ENCODE measurements around the gene UGT1A7. TPM values are rescaled to one million over a fixed set of nuclear protein-coding genes. Genes with fewer than 3 reads are reported as not detected.

The UGT1A7 gene
- total and polyA plus RNA-seq, 9 of the 15 experiments (the other 6 are each of a cell fraction or from before 2014, with no cell fraction given), result not detected

GRCh38 chr2:233700028-233700635, 18.4 kb downstream of the UGT1A7 start (continued):
- TF ChIP-seq, protein P1, sequence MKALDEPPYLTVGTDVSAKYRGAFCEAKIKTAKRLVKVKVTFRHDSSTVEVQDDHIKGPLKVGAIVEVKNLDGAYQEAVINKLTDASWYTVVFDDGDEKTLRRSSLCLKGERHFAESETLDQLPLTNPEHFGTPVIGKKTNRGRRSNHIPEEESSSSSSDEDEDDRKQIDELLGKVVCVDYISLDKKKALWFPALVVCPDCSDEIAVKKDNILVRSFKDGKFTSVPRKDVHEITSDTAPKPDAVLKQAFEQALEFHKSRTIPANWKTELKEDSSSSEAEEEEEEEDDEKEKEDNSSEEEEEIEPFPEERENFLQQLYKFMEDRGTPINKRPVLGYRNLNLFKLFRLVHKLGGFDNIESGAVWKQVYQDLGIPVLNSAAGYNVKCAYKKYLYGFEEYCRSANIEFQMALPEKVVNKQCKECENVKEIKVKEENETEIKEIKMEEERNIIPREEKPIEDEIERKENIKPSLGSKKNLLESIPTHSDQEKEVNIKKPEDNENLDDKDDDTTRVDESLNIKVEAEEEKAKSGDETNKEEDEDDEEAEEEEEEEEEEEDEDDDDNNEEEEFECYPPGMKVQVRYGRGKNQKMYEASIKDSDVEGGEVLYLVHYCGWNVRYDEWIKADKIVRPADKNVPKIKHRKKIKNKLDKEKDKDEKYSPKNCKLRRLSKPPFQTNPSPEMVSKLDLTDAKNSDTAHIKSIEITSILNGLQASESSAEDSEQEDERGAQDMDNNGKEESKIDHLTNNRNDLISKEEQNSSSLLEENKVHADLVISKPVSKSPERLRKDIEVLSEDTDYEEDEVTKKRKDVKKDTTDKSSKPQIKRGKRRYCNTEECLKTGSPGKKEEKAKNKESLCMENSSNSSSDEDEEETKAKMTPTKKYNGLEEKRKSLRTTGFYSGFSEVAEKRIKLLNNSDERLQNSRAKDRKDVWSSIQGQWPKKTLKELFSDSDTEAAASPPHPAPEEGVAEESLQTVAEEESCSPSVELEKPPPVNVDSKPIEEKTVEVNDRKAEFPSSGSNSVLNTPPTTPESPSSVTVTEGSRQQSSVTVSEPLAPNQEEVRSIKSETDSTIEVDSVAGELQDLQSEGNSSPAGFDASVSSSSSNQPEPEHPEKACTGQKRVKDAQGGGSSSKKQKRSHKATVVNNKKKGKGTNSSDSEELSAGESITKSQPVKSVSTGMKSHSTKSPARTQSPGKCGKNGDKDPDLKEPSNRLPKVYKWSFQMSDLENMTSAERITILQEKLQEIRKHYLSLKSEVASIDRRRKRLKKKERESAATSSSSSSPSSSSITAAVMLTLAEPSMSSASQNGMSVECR (CRISPR knock-in tag; IDR thresholded peaks at IDR 0.05), result no peak
- no peak for TF ChIP-seq RREB1 (CRISPR knock-in tag; IDR thresholded peaks at IDR 0.05)
- TF ChIP-seq, protein P2, sequence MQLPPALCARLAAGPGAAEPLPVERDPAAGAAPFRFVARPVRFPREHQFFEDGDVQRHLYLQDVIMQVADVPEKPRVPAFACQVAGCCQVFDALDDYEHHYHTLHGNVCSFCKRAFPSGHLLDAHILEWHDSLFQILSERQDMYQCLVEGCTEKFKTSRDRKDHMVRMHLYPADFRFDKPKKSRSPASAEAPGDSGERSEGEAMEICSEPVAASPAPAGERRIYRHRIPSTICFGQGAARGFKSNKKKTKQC (CRISPR knock-in tag; IDR thresholded peaks at IDR 0.05), result no peak
- TF ChIP-seq ZNF695 (CRISPR knock-in tag; IDR thresholded peaks at IDR 0.05), result no peak
- TF ChIP-seq BRD4 (IDR thresholded peaks at IDR 0.05), result no peak
- no peak for TF ChIP-seq BCLAF1 (IDR thresholded peaks at IDR 0.05; ENCODE audit: borderline replicate concordance in 1 of 2, control insufficient read depth in 1 of 2, low read depth in 2 of 2, low read length in 1 of 2)
- TF ChIP-seq, protein P3, sequence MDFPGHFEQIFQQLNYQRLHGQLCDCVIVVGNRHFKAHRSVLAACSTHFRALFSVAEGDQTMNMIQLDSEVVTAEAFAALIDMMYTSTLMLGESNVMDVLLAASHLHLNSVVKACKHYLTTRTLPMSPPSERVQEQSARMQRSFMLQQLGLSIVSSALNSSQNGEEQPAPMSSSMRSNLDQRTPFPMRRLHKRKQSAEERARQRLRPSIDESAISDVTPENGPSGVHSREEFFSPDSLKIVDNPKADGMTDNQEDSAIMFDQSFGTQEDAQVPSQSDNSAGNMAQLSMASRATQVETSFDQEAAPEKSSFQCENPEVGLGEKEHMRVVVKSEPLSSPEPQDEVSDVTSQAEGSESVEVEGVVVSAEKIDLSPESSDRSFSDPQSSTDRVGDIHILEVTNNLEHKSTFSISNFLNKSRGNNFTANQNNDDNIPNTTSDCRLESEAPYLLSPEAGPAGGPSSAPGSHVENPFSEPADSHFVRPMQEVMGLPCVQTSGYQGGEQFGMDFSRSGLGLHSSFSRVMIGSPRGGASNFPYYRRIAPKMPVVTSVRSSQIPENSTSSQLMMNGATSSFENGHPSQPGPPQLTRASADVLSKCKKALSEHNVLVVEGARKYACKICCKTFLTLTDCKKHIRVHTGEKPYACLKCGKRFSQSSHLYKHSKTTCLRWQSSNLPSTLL (IDR thresholded peaks at IDR 0.05), result no peak
- no peak for TF ChIP-seq ZNF212 (CRISPR knock-in tag; IDR thresholded peaks at IDR 0.05)
- no peak for TF ChIP-seq HIVEP1 (CRISPR knock-in tag; IDR thresholded peaks at IDR 0.05)
- TF ChIP-seq MAFK (IDR thresholded peaks at IDR 0.05; ENCODE audit: low read length), result peak; percentile 88
- TF ChIP-seq TCF7L2 (IDR thresholded peaks at IDR 0.05; ENCODE audit: low read depth, low read length), result no peak
